Muscle of back (tissue), 11 donors: ENCODE measurements around the gene EXOC4. TPM values are rescaled to one million over a fixed set of nuclear protein-coding genes. Genes with fewer than 3 reads are reported as not detected.

ENCODE experiments used
- DNase-seq, 3 donors: peaks; one replicate each; pipeline versions ENCODE4 v3.0.0 to v3.0.0-alpha.2; 2013
- polyA plus RNA-seq, 10 donors: library from polyadenylated mRNA; unstranded; fragments of 120-200 nt; gene quantifications; one replicate each; pipeline ENCODE4 v1.2.1, GENCODE V29; 2013; ENCODE audit not compliant: insufficient read length in 10 of 10

EXOC4 gene
- polyA plus RNA-seq, 10 donors: 42.2 to 74.5 (median 57.6) TPM

DNA sequence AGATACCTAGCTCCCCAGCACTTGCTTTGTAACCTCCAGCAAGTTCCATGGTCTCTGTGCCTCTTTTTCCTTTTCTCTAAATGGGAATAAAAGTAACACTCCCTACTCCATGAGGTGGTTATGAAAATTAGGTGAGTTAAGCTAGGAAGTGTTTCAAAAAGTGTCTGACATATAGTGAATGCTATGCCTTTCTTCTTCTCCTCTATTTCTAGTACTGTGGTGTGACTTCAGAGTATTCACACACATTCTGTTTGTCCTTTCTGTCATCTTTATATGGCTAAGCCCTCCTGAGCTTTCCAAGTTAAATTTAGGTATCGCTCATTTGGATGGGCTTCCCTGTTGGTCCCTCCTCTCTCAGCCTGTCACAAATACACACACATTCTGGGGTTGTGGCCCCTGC is 229.7 kb downstream of the EXOC4 start:
- DNase-seq: no peak

DNA sequence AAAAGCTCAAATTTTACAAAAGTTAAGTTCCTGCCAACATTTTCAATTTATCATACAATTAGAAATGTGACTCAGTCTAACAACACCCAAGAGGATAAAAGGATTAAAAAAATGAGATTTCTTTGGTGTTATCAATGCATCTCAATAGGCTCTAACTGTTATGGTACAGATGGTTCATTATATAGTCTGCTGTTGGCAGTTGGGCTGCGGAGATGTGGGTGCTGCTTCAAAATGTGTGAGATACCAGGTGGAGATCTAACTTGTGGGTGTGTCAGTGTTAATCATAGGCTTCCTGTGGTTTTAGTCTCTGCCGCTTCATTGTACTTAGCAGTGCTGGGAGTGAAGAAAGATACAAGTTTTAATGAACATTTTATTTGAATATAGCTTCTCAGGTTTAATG is 231.2 kb downstream of the EXOC4 start:
- no peak for DNase-seq

DNA sequence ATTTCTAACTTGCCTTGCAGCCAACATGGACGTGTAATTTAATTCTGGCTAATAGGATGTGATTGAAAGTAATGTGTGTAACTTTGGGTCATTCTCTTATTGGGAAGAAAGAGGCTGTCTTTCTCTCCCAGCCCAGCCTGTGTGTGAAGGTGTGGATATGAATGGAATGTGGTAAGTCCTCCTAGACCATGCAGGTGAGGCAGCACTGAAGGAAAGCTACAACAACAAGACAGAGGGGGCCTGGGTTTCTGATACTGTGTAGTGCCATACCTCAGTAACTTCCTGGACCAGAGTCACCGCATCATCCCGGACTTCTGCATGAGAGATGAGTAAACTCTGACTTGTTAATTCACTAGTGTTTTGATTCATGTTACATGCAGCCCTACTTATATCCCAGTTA is 237.0 kb downstream of the EXOC4 start:
- DNase-seq: no peak

DNA sequence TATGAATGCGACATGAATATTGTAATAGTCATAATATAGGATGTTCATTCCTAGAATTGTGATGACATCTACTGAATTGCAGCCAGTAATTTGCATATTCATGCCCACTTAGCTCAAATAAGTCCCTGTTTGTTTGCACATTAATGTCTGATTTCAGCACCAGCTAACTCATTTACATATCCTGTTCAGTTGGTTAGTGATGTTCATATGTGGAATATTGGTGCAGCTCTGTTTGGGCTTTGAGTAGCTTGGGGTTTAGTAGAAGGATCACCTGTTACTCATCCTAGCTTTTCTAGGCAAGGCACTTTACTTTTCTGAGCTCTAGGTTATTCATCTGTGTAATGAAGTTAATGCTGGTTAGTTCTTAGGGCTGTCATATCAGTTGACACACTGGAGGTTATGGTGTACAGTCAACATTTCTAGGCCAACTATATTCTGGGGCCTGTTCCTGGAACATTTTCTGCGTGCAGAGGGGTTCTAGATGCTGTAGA is 238.4 kb downstream of the EXOC4 start:
- DNase-seq: no peak

DNA sequence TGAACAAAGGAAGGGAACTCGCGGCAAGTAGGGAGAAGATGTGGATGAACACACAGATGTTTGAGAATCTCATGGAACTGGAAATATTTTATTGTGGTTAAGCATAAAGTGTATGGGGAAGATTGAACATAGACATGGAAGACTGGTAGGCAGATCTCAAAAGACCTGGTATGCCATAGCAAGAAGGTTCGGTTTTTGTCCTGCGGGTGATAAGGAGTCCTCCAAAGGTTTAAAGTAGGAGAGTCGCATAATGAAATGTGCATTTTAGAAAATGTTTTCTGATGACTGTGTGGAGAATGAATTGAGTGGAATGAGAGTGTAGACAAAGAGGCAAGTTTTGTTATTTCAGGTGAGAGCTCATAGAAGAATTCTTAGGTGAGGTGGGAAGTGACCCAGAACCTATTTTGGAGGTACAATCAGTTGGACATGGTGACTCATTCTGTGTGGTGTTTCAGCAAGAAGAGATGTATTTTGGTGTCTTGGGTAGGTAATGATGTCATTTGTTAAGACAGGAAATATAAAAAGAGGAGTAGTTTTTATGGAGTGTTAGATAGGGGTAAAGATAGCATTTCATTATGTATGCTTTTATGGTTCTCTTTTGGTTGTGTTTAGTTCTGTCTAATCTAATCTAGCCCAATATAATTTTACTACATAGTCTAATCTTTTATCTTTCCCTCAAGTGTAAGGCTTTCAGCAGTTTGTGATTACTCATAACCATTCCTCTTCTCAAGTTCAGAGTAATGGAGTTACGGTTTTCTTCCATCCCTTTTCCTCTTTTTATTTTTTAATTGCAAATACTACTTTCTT is 239.2 kb downstream of the EXOC4 start:
- no peak for DNase-seq

DNA sequence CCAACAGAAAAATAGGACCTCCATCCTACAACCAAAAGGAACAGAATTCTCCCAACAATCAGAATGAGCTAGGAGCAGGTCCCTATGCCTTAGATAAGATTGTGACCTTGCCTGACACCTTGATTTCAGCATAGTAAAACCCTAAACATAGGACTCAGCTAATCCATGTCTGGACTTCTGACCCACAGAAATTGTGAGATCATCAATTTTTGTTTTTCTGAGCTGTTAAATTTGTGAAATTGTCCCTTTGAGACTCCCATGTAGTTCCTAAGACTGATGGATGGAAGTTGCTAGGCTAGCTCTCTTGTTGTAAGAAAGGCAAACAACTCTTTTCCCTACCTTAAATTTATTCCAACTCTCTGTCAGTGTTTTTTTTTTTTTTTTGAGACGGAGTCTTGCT is 244.2 kb downstream of the EXOC4 start:
- DNase-seq: no peak

DNA sequence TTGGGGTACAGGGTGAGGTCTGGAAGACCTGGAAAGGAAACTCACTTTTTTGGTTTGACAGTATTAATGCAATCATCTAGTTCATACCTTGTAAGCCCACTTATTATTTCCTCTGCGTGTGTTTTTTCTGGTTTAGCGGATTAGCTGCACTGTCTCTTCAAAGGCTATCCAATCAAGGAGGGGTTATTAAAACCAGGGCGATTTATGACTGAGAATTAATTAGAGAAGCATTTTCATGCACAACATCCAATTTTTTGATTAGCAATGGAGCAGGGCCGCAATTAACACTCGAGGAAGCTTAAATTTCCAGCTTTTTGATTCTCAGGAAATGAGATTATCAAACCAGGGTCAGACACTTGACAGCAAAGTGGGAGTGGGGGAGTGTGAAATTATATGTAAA is 248.9 kb downstream of the EXOC4 start:
- no peak for DNase-seq

DNA sequence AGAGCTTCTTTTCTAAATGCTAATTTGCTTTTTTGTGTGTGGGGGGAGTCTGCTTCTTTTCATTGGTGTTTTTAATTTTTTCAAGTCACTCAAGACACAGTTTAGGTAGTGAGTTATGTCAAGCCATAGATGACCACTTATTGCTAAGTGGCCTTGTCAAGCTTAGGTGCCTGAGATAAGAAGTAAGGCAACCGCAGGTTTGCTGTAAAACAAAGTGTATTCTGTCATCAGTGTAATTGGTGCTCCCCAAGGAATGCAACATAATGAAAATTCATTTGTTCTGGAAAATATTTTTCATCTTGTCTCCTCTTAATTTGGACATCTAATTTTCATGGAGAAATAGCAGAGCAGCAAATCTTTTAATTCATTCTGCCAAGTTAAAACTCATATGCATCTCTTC is 249.6 kb downstream of the EXOC4 start:
- no peak for DNase-seq

DNA sequence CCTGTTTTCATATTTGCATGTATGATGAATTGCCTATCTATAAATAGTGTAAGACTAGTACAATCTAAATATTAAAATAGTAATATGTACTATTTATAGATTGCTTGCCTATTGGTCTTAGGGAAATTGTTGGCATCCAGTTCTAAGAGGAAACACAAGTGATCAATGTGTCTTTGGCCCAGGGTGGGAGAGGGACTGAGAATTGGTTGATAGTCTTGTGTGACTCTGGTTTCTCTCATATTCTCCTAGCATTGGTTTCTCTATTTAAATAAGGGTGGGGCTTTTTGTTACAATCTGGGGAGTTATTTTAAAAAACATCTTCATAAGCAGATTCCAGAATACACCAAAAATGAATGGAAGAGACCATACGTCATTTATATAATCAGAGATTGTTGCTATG is 250.1 kb downstream of the EXOC4 start:
- DNase-seq: no peak

DNA sequence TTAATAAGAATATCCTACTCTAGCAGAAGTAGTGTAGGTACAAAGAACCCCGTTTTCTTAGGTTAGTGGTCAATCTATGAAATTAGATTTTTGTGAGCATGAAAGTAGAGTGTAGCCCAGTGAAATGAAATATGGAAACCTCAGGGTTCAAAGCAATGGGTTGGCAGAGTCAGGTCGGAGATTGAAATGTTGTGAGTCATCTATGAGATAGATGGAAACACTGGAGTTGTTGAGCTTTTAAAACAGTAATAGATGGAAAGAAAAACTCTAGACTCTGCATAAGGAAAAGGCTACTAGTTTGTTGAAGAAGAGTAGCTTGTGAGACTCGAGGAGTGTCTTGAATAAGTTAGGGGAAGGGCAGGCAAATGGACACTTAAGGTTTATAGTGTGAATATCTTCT is 251.9 kb downstream of the EXOC4 start:
- no peak for DNase-seq

DNA sequence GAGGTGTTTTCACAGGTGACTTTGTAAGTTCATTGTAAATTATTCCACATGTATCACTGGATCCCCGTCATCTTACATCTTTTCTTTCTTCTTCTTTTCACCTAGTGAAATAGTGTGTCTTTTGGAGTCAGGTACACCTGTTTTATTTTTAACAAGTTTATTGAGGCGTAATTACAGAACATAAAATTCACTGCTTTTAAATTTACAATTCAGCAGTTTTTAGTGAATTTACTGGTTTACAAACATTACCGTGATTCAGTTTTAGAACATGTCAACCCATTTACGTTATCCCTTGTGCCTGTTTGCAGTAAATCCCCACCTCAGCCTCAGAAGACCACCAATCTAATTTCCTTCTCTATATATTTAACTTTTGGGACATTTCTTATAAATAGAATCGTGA is 256.9 kb downstream of the EXOC4 start:
- no peak for DNase-seq

DNA sequence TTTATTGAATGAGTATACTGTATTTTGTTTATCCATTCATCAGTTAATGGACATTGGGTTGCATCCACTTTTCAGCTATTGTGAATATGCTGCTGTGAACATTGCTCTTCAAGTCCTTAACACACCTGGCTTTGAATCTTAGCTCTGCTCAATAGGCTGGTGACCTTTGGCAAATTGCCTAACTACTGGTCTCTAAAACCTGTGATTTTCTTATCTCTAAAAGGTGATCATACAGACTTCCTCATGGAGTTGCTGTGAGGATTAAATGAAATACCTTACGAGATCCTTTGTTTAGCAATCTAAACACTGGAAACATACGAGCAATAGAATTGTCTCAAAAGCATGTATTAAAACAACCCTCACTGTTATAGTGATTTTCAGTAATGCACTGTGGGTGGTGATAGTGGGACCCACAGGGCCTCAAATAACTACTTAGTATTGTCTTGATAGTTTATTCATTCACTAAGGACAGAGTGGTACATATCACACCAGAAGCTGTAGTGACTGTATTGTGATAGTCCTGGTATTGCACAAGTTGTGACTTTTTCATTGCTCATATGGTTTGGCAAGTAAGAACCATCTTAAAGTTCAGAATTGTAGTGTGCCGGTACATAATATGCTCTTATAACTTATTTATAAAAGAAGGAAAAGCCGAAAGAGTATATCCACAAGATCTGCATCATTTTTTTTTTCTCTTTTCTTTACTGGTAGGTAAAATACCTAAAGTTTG is 257.6 kb downstream of the EXOC4 start:
- no peak for DNase-seq

DNA sequence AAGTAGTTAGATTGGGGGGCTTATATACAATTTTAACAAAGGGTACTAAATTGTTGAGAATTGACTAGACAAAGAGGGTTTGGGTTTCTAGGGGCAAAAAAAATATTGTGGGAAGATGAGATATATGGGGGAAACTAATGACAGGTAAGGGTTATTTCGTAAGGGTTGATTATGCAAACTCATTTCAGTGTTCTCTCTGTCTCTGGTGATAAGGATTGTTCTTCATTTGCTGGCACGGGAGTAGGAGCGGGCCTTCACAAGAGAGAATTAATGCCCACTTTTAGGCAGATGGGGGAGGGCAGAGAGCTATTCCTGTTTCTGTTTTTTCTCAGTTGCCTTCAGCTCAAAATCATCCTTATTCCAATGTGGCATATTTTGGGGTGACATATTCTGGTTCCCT is 258.4 kb downstream of the EXOC4 start:
- no peak for DNase-seq

DNA sequence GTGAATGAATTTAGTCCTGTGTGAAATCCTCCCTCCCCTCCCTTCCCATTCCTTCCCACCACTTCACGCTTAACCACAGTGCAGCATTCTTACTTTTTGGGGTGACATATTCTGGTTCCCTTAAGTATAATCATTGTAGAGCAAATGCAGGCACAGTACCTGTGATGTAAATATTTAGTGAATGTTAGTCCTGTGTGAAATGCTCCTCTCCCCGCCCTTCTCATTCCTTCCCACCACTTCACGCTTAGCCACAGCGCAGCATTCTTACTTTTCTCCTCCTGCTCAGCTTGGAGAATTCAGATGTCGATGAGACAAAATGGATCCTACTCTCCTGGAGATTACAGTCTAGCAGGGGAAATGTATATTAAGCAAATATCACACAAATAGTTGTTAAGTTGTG is 258.8 kb downstream of the EXOC4 start:
- no peak for DNase-seq

DNA sequence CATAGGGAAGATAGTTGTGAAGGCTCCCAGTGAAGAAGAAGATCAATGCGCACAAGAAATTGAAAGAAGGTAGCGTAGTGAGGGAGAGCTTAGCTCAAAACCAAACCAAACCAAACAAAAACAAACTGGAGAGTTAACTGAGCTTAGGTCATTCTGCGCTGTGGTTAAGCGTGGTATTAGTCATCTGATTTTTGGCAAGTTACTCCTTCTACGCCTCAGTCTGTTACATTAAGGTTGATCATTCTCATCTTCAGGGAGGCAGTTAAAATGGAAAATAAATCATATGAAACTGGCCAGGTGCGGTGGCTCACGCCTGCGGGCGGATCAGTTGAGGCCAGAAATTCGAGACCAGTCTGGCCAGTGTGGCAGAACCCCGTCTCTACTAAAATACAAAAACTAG is 259.7 kb downstream of the EXOC4 start:
- DNase-seq: no peak

DNA sequence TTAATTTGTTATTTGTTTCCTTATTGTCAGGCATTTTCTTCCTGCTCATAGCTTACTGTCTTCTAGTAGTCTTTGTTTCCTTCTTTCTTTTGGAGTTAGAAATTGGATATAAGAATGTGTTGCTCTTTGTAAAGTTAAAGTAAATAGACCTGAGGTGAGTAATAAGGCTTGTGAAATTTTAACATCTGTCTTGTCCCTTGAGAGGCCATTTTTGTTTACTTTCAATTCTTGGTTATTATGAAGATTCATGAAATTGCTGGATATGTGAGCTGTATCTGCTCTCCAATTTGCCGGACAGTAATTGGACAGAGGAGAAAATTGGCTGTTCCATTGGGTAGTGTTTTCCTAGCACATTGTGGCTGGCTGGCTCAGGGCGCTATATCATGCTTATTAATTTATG is 260.7 kb downstream of the EXOC4 start:
- peak in 1 of 3 donors; percentile 10 for DNase-seq

DNA sequence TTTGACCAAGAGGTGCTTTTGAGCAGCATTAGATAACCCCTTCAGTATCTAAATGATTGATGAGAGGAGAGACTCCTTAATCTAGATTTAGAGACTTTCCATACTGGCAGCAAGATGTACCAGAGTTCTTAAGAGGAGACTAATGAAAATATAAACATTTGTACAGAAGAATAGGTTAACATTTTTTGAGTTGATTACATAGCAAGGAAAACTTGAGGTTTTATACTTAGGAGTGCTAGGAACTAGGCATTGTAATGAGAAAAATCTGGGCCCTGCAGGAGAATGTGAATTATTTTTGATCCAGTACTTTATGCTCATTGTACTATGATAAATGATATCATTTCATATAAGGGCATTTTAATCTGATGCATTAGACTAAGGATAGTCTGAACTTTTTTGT is 261.7 kb downstream of the EXOC4 start:
- DNase-seq: no peak

DNA sequence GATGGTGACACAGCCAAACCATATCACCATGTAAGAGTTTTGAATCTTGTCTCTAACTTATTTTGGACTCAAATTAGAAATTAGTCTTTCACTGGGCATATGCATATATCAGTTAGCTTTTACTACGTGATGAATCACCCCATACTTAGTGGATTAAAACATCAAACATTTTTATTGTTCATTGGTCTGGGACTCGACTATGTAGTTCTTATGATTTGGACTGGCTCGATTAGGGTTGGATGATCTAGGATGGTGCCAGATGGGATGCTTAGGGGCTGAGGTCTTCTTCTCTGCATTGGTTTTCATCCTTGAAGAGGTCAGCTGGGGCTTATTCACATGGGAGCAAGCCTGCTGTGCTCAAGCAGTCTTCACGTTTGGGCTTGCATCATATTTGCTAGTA is 264.9 kb downstream of the EXOC4 start:
- DNase-seq: no peak

DNA sequence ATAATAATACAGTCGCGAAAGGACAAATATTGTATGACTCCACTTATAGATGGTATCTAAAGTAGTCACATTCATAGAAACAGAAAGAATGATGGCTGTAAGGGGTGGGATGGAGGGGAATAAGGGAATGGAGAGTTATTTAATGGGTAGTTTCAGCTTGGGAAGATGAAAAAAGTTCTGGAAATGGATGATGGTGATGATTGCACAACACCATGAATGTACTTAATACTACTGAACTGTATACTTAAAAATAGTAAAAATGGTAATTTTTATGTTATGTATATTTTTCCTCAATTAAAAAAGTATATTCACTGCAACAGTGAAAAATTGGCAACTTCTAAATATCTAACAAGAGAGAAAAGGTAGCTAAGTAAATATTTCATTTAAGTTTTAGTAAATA is 265.8 kb downstream of the EXOC4 start:
- no peak for DNase-seq

DNA sequence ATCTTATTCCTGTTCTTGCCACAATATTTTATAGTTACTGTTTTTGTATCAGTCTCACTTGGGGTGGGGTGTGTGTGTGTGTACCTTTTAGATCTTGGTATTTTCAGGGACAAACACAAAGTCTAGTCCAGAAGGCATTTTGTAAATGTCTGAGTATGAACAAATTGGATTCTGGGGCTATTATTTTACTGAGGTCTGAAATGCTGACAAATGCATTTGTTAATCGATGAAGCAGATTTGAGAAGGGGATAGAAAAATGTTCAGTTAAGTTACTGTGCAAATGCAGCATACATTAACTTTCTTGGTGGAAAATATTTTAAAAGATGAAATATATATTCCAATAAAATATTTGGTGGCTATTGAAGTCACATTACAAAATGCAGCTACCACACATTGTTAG is 267.4 kb downstream of the EXOC4 start:
- no peak for DNase-seq

DNA sequence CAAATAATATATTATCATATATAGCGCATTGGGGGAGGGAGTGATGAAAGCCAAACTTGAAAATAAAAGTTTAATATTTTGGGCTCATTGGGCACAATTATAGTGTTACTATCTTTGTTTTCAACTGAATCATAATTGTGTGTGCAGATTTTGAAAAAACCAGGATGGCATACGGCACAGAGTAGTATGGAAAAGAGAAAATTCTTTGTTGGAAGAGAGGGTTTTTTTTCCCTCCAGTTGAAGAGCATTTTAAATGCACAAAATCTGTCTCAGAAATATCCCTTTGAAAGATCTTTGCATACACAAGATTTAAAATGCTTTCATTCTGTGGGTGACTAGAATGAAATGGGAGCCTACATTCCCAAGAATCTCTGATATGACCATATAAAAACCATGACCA is 269.6 kb downstream of the EXOC4 start:
- DNase-seq: no peak

DNA sequence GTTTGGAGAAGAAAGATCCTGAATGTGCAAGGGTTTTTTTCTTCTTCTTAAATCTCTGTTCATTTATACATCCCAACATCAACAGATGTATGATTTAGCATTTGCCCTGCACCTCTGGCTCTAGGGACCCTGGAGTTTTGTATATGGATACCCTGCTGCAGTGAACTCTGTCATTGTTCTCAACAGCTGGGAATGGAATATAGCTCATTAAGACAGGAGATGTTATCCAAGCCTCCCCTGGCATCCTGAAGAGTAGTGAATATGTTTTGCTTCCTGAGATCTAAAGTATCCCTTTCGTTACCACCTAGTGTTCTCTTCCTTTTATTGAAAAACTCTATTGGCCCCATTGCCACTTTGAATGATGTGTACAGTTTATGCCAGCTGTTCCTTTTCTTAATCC is 275.9 kb downstream of the EXOC4 start:
- peak in 1 of 3 donors; percentile 21 for DNase-seq

DNA sequence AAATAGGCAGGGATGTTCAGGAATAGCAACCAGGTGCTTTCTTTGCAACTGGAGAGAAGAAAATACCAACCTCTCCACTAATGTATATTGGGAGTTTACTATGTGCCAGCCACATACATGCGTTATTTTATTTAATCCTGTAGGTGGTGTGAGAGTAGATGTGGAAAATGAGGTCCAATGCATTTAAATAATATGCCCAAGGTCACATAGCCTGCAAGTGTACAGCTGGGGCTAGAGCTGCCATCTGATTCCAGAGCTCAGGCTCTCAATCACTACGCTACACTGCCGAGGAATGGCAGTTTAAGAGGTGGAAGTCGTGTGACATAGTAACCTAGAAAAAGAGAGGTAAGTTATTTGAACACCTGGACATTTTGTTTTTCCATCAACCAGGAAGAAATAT is 277.0 kb downstream of the EXOC4 start:
- DNase-seq: peak in 1 of 3 donors; percentile 9
